MM.1S (cell line): ENCODE measurements around the gene RAB3B.

ENCODE experiments used
- CTCF ChIP-seq: fragments of 300-600 bp; sonication (generic); IDR thresholded peaks from 2 replicates; pipeline ENCODE4 v1.5.1; 2016; ENCODE audit warnings: antibody characterized with exemption, low read length, mixed read lengths
- EZH2 ChIP-seq: fragments of 300-600 bp; sonication (generic); optimal IDR thresholded peaks from 2 replicates; pipeline ENCODE3; 2017; ENCODE audit warnings: low read depth, mild to moderate bottlenecking, antibody characterized with exemption, low read length, mixed read lengths

- TF ChIP-seq CTCF (no peak), EZH2 (no peak)
These were observed 130.8 kb downstream of the RAB3B start for GRCh38 chr1:51859735-51860134.
